Panc1 (cell line): ENCODE results near the gene HCFC1.

Experiments used
- REST ChIP-seq, 2 experiments: IDR thresholded peaks; 2 replicates each; pipeline ENCODE4 v1.6.1; 2011 to 2012; ENCODE audit warnings: low read depth in 2 of 2, control low read depth in 1 of 2, low read length in 1 of 2, mild to moderate bottlenecking in 1 of 2, moderate library complexity in 1 of 2; ENCODE audit not compliant: insufficient read depth in 1 of 2
- TF ChIP-seq, protein P1 (sequence below): fragments of 450-650 bp; IDR thresholded peaks from 2 replicates; pipeline ENCODE4 v1.5.1; 2017; ENCODE audit warnings: mild to moderate bottlenecking

DNA sequence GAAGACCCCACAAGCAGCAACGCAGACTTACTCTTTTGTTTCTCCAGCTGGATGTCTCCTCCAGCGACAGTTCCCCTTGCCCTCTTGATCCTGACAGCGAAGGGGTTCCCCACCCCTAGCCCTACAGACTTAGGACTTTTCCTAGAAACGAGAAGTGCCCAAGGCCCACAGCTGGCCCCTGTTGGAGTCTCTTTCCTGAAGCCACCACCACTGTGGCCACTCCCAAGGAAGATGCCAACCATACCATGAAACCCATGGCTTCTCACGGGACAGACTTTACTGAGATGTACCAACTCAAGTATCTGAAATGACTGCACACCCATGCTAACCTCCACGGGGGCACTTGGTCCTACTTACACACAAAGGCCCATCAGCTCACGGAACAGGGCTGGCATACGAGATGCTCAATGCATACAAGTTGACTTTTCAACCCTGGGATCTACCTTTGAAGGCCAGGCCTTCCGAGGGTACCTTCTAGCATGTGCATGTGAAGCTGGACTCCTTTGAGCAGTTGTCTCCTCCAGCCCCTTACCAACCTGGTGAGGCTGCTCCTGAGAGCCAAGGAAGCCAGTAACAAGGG, 49.0 kb upstream of the HCFC1 start:
- TF ChIP-seq, protein P1, sequence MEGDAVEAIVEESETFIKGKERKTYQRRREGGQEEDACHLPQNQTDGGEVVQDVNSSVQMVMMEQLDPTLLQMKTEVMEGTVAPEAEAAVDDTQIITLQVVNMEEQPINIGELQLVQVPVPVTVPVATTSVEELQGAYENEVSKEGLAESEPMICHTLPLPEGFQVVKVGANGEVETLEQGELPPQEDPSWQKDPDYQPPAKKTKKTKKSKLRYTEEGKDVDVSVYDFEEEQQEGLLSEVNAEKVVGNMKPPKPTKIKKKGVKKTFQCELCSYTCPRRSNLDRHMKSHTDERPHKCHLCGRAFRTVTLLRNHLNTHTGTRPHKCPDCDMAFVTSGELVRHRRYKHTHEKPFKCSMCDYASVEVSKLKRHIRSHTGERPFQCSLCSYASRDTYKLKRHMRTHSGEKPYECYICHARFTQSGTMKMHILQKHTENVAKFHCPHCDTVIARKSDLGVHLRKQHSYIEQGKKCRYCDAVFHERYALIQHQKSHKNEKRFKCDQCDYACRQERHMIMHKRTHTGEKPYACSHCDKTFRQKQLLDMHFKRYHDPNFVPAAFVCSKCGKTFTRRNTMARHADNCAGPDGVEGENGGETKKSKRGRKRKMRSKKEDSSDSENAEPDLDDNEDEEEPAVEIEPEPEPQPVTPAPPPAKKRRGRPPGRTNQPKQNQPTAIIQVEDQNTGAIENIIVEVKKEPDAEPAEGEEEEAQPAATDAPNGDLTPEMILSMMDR: no peak
- no peak for TF ChIP-seq REST (IDR thresholded peaks at IDR 0.05; ENCODE audit: insufficient read depth in 1 of 2, low read depth in 2 of 2, low read length in 1 of 2)
